Natural killer cell (primary cell): ENCODE results near the gene TRIP12. TPM values are rescaled to one million over a fixed set of nuclear protein-coding genes. Genes with fewer than 3 reads are reported as not detected.
"Not testable (repeated sequence)": the region's sequence is repeated elsewhere in the genome, so short reads cannot be mapped to it uniquely, and the experiment has no call there.

Experiments
- ATAC-seq, 3 donors: fragments of 150-1000 bp in 2 of 3; fragments of 200-7000 bp in 1 of 3; cut with Tn5 transposase; 1 replicate in 1 of 3; 2 replicates in 2 of 3; pipeline ENCODE4 v1.10.0; 2021; ENCODE audit warnings: mild to moderate bottlenecking in 2 of 3, moderate library complexity in 2 of 3
- DNase-seq, 2 donors: peaks; one replicate each; pipeline versions ENCODE4 v3.0.0 to v3.0.0-alpha.2; 2013 to 2021; ENCODE audit warnings: mixed read lengths in 1 of 2
- H3K27ac ChIP-seq: one replicate; pipeline ENCODE4 v1.5.1; 2013; ENCODE audit warnings: mild to moderate bottlenecking, low read length
- H3K27me3 ChIP-seq: one replicate; pipeline ENCODE4 v1.6.1; 2013; ENCODE audit warnings: low read length; ENCODE audit not compliant: control insufficient read depth, insufficient read depth
- H3K36me3 ChIP-seq: one replicate; pipeline ENCODE4 v1.6.1; 2013; ENCODE audit warnings: low read length; ENCODE audit not compliant: control insufficient read depth, insufficient read depth
- H3K4me1 ChIP-seq: one replicate; pipeline ENCODE4 v1.6.1; 2013; ENCODE audit warnings: low read length; ENCODE audit not compliant: control insufficient read depth, insufficient read depth
- H3K4me3 ChIP-seq: one replicate; pipeline ENCODE4 v1.5.1; 2013; ENCODE audit warnings: low read length
- H3K9me3 ChIP-seq: one replicate; pipeline ENCODE4 v1.6.1; 2013; ENCODE audit warnings: low read length; ENCODE audit not compliant: control insufficient read depth, insufficient read depth
- H3K27ac Mint-ChIP-seq, 2 donors: one replicate each; pipeline ENCODE4 v1.8.0; 2022; ENCODE audit warnings: mild to moderate bottlenecking in 2 of 2, mixed read lengths in 2 of 2, moderate library complexity in 1 of 2
- H3K27me3 Mint-ChIP-seq, 2 donors: one replicate each; pipeline ENCODE4 v1.8.0; 2022; ENCODE audit warnings: low read depth in 2 of 2, mixed read lengths in 2 of 2
- H3K36me3 Mint-ChIP-seq: one replicate; pipeline ENCODE4 v1.8.0; 2022; ENCODE audit warnings: mixed read lengths
- H3K4me1 Mint-ChIP-seq, 2 donors: one replicate each; pipeline ENCODE4 v1.8.0; 2022; ENCODE audit warnings: mixed read lengths in 2 of 2
- H3K4me3 Mint-ChIP-seq: one replicate; pipeline ENCODE4 v1.8.0; 2022; ENCODE audit warnings: mild to moderate bottlenecking, moderate library complexity, mixed read lengths
- H3K9me3 Mint-ChIP-seq, 2 donors: one replicate each; pipeline ENCODE4 v1.8.0; 2022; ENCODE audit warnings: mixed read lengths in 2 of 2
- WGBS: methylation state at CpG from one replicate; pipeline ENCODE4 v1.1.7; 2013; ENCODE audit warnings: missing lambda C conversion rate; ENCODE audit not compliant: insufficient coverage; 5-methylcytosine and 5-hydroxymethylcytosine counted together
- intact Hi-C: fragments of 100-400 bp; cut with micrococcal nuclease; formaldehyde crosslinking; loops from one replicate; pipeline ENCODE4 v1.14.2; 2022
- total RNA-seq, 4 donors: library from RNA; stranded (reverse); fragments of 120-200 nt in 1 of 4; gene quantifications; one replicate each; pipeline versions ENCODE4 v1.2.3 to v1.2.4, GENCODE V29; 2013 to 2022
- TF ChIP-seq, protein P1 (sequence below): fragments of 200-600 bp; IDR thresholded peaks from one replicate; pipeline ENCODE4 v1.8.0; 2022; ENCODE audit warnings: antibody characterized with exemption

Gene TRIP12
- 100 to 1,000 TPM; 295 to 351 (median 325) TPM for total RNA-seq
- 274 TPM for total RNA-seq (2013)

DNA sequence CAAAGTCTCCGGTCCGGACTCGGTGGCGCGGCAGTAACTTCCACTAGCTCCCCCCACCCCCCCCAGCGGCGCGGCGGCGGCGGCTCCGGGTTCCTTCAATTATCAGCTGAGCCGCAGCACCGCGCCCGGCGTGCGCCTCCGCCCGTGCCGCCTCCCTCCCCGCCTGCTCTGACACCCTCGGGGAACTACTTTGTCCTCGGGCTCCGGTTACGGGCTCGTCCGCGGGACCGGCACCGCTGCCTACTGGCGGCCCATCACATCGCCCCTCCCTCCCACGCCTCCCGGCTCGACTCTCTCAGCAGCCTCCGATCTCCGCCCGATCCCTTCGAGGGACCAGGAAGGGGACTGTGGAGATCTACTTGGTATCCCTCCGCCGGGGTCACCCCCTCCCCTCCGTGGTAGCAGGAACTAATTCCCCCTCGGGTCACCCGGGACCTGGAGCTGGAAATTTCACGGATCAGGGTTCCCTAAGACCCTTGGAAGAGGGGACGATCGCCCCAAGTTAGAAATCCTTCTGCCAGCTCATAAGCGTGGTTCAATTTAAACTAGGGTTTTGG is at the start of gene TRIP12:
Gene TRIP12 (minus strand): TSS at position 118 of the 557 bp plus-strand sequence. CDS start 41,930 bp downstream, outside the sequence.
- H3K4me1 Mint-ChIP-seq = peaks cover 35 to 47% of the 10 kb centered on the region in 2 donors
- Histone ChIP-seq H3K4me3 (peak within 1 kb of the TSS; percentile 80), H3K36me3 (no peaks in the 10 kb centered on the region), H3K9me3 (no peaks in the 10 kb centered on the region), H3K27me3 (no peaks in the 10 kb centered on the region), H3K27ac (peak within 1 kb of the TSS; percentile 98), H3K4me1 (peaks cover 18% of the 10 kb centered on the region)
- H3K27ac Mint-ChIP-seq = peak within 1 kb of the TSS; percentile 96 to 99
- intact Hi-C loops = loop anchor here (1.0 kb wide), 1 partner anchor 121 kb away; no protein-coding TSS in a partner anchor
- H3K9me3 Mint-ChIP-seq = no peaks in the 10 kb centered on the region
- TF ChIP-seq, protein P1, sequence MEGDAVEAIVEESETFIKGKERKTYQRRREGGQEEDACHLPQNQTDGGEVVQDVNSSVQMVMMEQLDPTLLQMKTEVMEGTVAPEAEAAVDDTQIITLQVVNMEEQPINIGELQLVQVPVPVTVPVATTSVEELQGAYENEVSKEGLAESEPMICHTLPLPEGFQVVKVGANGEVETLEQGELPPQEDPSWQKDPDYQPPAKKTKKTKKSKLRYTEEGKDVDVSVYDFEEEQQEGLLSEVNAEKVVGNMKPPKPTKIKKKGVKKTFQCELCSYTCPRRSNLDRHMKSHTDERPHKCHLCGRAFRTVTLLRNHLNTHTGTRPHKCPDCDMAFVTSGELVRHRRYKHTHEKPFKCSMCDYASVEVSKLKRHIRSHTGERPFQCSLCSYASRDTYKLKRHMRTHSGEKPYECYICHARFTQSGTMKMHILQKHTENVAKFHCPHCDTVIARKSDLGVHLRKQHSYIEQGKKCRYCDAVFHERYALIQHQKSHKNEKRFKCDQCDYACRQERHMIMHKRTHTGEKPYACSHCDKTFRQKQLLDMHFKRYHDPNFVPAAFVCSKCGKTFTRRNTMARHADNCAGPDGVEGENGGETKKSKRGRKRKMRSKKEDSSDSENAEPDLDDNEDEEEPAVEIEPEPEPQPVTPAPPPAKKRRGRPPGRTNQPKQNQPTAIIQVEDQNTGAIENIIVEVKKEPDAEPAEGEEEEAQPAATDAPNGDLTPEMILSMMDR = no peak
- peak; percentile 76 to 88 (median 79) for ATAC-seq
- H3K4me3 Mint-ChIP-seq = peak within 1 kb of the TSS; percentile 98
- no peaks in the 10 kb centered on the region for H3K36me3 Mint-ChIP-seq
- no peaks in the 10 kb centered on the region for H3K27me3 Mint-ChIP-seq
- DNase-seq = peak; percentile 90 to 93
- under 1% methylated on average over 49 of the region's 49 CpGs for WGBS

GRCh38 chr2:229971298-229971790 is 49.5 kb upstream of the TRIP12 start:
- Mint-ChIP-seq H3K9me3 (no peaks in the 10 kb centered on the region), H3K4me1 (no peaks in the 10 kb centered on the region), H3K27me3 (no peaks in the 10 kb centered on the region), H3K36me3 (no peaks in the 10 kb centered on the region), H3K27ac (no peak overlapping the region), H3K4me3 (no peak overlapping the region)
- no peaks in the 10 kb centered on the region for H3K9me3 ChIP-seq
- TF ChIP-seq, protein P1 = no peak
- no peaks in the 10 kb centered on the region for H3K27me3 ChIP-seq
- no peaks in the 10 kb centered on the region for H3K36me3 ChIP-seq
- no peak for DNase-seq
- H3K4me1 ChIP-seq = no peaks in the 10 kb centered on the region
- intact Hi-C loops = no loop called here
- no peak overlapping the region for H3K4me3 ChIP-seq
- 100% methylated on average over 2 of the region's 3 CpGs for WGBS
- no peak for ATAC-seq
- H3K27ac ChIP-seq = no peak overlapping the region

GRCh38 chr2:229970406-229970805 is 48.6 kb upstream of the TRIP12 start:
- Mint-ChIP-seq H3K36me3 (no peaks in the 10 kb centered on the region), H3K4me3 (no peak overlapping the region), H3K4me1 (no peaks in the 10 kb centered on the region), H3K27me3 (no peaks in the 10 kb centered on the region), H3K27ac (no peak overlapping the region), H3K9me3 (no peaks in the 10 kb centered on the region)
- Histone ChIP-seq H3K27ac (no peak overlapping the region), H3K4me1 (no peaks in the 10 kb centered on the region), H3K36me3 (no peaks in the 10 kb centered on the region), H3K4me3 (no peak overlapping the region), H3K9me3 (no peaks in the 10 kb centered on the region), H3K27me3 (no peaks in the 10 kb centered on the region)
- intact Hi-C loops = no loop called here
- 100% methylated on average over 1 of the region's 3 CpGs for WGBS
- DNase-seq (no peak), ATAC-seq (no peak)
- TF ChIP-seq, protein P1 = no peak

- intact Hi-C loops = no loop called here
- Mint-ChIP-seq H3K27me3 (no peaks in the 10 kb centered on the region), H3K9me3 (no peaks in the 10 kb centered on the region), H3K4me3 (no peak overlapping the region), H3K4me1 (no peaks in the 10 kb centered on the region), H3K27ac (no peak overlapping the region), H3K36me3 (no peaks in the 10 kb centered on the region)
- H3K4me3 ChIP-seq = no peak overlapping the region
- no peaks in the 10 kb centered on the region for H3K36me3 ChIP-seq
- ATAC-seq = no peak
- H3K27ac ChIP-seq = no peak overlapping the region
- no peaks in the 10 kb centered on the region for H3K4me1 ChIP-seq
- no peaks in the 10 kb centered on the region for H3K9me3 ChIP-seq
- H3K27me3 ChIP-seq = no peaks in the 10 kb centered on the region
- no peak for DNase-seq
- WGBS = no CpG with 5 or more reads among the region's 3 CpGs
- TF ChIP-seq, protein P1 = no peak
Observed at GRCh38 chr2:229969921-229970320, 48.1 kb upstream of the TRIP12 start.

- H3K27me3 ChIP-seq, H3K27ac Mint-ChIP-seq, H3K4me3 ChIP-seq, H3K9me3 ChIP-seq, H3K4me1 ChIP-seq, H3K27me3 Mint-ChIP-seq, ATAC-seq, intact Hi-C loops, H3K36me3 Mint-ChIP-seq, H3K4me1 Mint-ChIP-seq, H3K9me3 Mint-ChIP-seq, DNase-seq, H3K4me3 Mint-ChIP-seq, H3K27ac ChIP-seq, H3K36me3 ChIP-seq: not testable (repeated sequence)
- 100% methylated on average over 6 of the region's 9 CpGs for WGBS
Observed at GRCh38 chr2:229963596-229963995, 41.8 kb upstream of the TRIP12 start.
